H1 (cell line): Measurements from ENCODE around the gene FBXL17. TPM values are rescaled to one million over a fixed set of nuclear protein-coding genes. Genes with fewer than 3 reads are reported as not detected.

ENCODE experiments used
- HDAC2 ChIP-seq, 2 experiments: fragments of 300-600 bp in 1 of 2; sonication (generic) in 1 of 2; IDR thresholded peaks; 2 replicates each; pipeline ENCODE4 v1.6.1; 2011 to 2012; ENCODE audit warnings: low read depth in 2 of 2, low read length in 2 of 2, mild to moderate bottlenecking in 2 of 2, moderate library complexity in 2 of 2, borderline replicate concordance in 1 of 2, inconsistent platforms in 1 of 2
- KDM4A ChIP-seq: IDR thresholded peaks from one replicate; pipeline ENCODE4 v1.7.1; 2012; ENCODE audit warnings: low read depth, mild to moderate bottlenecking, moderate library complexity, low read length, inconsistent platforms; ENCODE audit not compliant: severe bottlenecking
- RXRA ChIP-seq: IDR thresholded peaks from 2 replicates; pipeline ENCODE4 v1.6.1; 2011; ENCODE audit warnings: low read depth, mild to moderate bottlenecking, low read length, moderate library complexity; ENCODE audit not compliant: insufficient read depth
- YY1 ChIP-seq: IDR thresholded peaks from 2 replicates; pipeline ENCODE4 v1.6.1; 2011; ENCODE audit warnings: low read depth, mild to moderate bottlenecking, low read length
- polyA plus RNA-seq, 7 experiments: library from polyadenylated mRNA; depleted of rRNA in 3 of 7; stranded (reverse) in 5 of 7; unstranded in 2 of 7; fragments of >200 nt in 5 of 7; fragments of 200-250 nt in 2 of 7; gene quantifications; 1 replicate in 5 of 7; 2 replicates in 1 of 7; 4 replicates in 1 of 7; pipeline versions ENCODE4 v1.2.1 to v1.2.3, GENCODE V29; 2011 to 2013; ENCODE audit warnings: missing spikeins in 2 of 7, mixed read lengths in 2 of 7
- total RNA-seq: library from RNA; stranded (reverse); fragmentation: NEBNext Ultra II Directional; extraction: Animal tissue kit (Norgen Biotek cat#: 25700); gene quantifications from 2 replicates; pipeline ENCODE4 v1.2.1, GENCODE V29; 2021

FBXL17 gene
- total and polyA plus RNA-seq, 2 of the 8 experiments (the other 6 are each of a cell fraction or from before 2014, with no cell fraction given) = 0.35 to 4.3 TPM

DNA sequence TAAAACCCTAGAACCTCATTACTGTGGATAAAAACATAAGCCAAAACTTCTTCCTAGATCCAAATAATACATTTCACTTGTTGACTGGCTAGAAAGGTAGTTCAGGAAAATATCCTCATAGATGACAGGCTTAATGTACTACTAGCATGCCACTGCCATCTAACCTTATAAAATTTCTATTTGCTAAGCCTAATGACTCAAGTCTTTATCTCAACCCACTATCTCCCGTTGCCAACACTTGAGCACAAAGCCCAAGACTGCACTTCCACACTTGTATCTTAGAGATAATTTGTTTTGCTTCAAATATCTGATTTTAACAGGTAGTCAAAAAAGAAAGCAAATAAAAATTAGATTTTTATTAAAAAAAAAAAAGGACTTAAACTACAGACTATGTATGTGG is 42.7 kb downstream of the FBXL17 start (continued):
- TF ChIP-seq HDAC2 (IDR thresholded peaks at IDR 0.05; ENCODE audit: borderline replicate concordance in 1 of 2, low read depth in 2 of 2, low read length in 2 of 2) (no peak), YY1 (no peak), RXRA (no peak), KDM4A (no peak)
